Prostate gland (tissue), 2 donors: ENCODE measurements around the gene TNFRSF25. TPM values are rescaled to one million over a fixed set of nuclear protein-coding genes. Genes with fewer than 3 reads are reported as not detected.

ENCODE experiments used
- DNase-seq: peaks from one replicate; pipeline ENCODE4 v3.0.0-alpha.2; 2019; ENCODE audit warnings: low spot score
- H3K27ac ChIP-seq, 2 donors: fragments of 200-600 bp; sonication (generic); 2 replicates each; pipeline ENCODE4 v1.5.1; 2017 to 2019
- H3K27me3 ChIP-seq: fragments of 200-600 bp; sonication (generic); replicated peaks from 2 replicates; pipeline ENCODE4 v1.5.1; 2019; ENCODE audit not compliant: insufficient read depth
- H3K36me3 ChIP-seq, 2 donors: fragments of 200-600 bp; sonication (generic); 1 replicate in 1 of 2; 2 replicates in 1 of 2; pipeline versions ENCODE4 v1.5.1 to v1.8.1; 2017 to 2019
- H3K4me1 ChIP-seq: fragments of 200-600 bp; sonication (generic); replicated peaks from 2 replicates; pipeline ENCODE4 v1.5.1; 2019
- H3K4me3 ChIP-seq, 2 donors: fragments of 200-600 bp; sonication (generic); 2 replicates each; pipeline ENCODE4 v1.5.1; 2017 to 2019
- H3K9me3 ChIP-seq: fragments of 200-600 bp; sonication (generic); 2 replicates; pipeline ENCODE4 v1.5.1; 2017
- CTCF ChIP-seq, 4 experiments: fragments of 200-600 bp in 2 of 4; fragments of 450-650 bp in 2 of 4; sonication (generic) in 2 of 4; IDR thresholded peaks; 1 replicate in 3 of 4; 2 replicates in 1 of 4; pipeline ENCODE4 v1.5.1; 2016 to 2019; ENCODE audit warnings: antibody characterized with exemption in 4 of 4, mild to moderate bottlenecking in 2 of 4, moderate library complexity in 2 of 4
- POLR2A ChIP-seq: fragments of 450-650 bp; IDR thresholded peaks from one replicate; pipeline ENCODE4 v1.6.1; 2016; ENCODE audit warnings: antibody characterized with exemption, mild to moderate bottlenecking
- POLR2AphosphoS5 ChIP-seq: sonication (generic); formaldehyde crosslinking; IDR thresholded peaks from one replicate; pipeline ENCODE4 v1.6.1; 2017; ENCODE audit warnings: antibody characterized with exemption
- WGBS: methylation state at CpG from one replicate; pipeline ENCODE4 v1.1.5; 2018; 5-methylcytosine and 5-hydroxymethylcytosine counted together
- intact Hi-C: fragments of 100-400 bp; cut with DNase I; formaldehyde crosslinking; loops from one replicate; pipeline ENCODE4 v1.14.2; 2022
- total RNA-seq, 2 donors: library from RNA; depleted of rRNA; stranded (reverse); fragments of >200 nt; gene quantifications; one replicate each; pipeline ENCODE4 v1.1.0, GENCODE V29; 2016

Gene TNFRSF25
- total RNA-seq, 2 donors from 2014 or later = 15.2 to 22.7 TPM

- TF ChIP-seq POLR2A = no peak
- TF ChIP-seq CTCF (IDR thresholded peaks at IDR 0.05) = no peak
- no peak for TF ChIP-seq POLR2AphosphoS5
- no peak overlapping the region for H3K27ac ChIP-seq
- intact Hi-C loops = no loop called here
- no peak for DNase-seq
- no peaks in the 10 kb centered on the region for H3K9me3 ChIP-seq
- H3K4me1 ChIP-seq = no peaks in the 10 kb centered on the region
- no peaks in the 10 kb centered on the region for H3K36me3 ChIP-seq
- 81% methylated on average over 16 of the region's 21 CpGs for WGBS
- no peaks in the 10 kb centered on the region for H3K27me3 ChIP-seq
- no peak overlapping the region for H3K4me3 ChIP-seq
Measured at GRCh38 chr1:6465461-6466005, 440 bp downstream of the TNFRSF25 start.

DNA sequence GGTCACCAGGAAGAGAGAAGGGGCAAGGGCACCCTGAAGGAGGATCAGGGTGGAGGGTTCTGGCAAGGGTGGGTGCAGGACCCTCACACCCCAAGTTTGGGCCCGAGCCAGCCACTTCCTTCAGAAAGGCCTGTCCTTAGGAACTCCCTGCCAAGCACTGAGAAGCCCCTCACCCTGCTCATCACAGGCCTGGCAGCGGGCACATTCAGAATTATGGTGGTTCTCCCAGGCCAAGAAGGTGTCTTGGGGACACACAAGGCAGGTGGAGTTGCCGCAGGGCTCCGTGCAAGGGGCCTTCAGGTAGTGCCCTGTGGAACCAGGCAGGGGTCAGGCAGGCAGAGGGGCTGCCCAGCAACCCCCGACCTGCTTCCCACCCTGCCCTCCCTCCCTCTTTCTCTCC, 1.1 kb downstream of the TNFRSF25 start:
- TF ChIP-seq POLR2A = no peak
- no peak for TF ChIP-seq CTCF (IDR thresholded peaks at IDR 0.05)
- TF ChIP-seq POLR2AphosphoS5 = no peak
- Histone ChIP-seq H3K4me3 (no peak overlapping the region), H3K36me3 (no peaks in the 10 kb centered on the region), H3K4me1 (no peaks in the 10 kb centered on the region), H3K27ac (no peak overlapping the region), H3K27me3 (no peaks in the 10 kb centered on the region), H3K9me3 (no peaks in the 10 kb centered on the region)
- DNase-seq = no peak
- intact Hi-C loops = no loop called here
- 94% methylated on average over 5 of the region's 5 CpGs for WGBS

- no peak for TF ChIP-seq CTCF (IDR thresholded peaks at IDR 0.05)
- TF ChIP-seq POLR2A = no peak
- no peak for TF ChIP-seq POLR2AphosphoS5
- WGBS = 81% methylated on average over 7 of the region's 7 CpGs
Measured at GRCh38 chr1:6464514-6464836, 1.5 kb downstream of the TNFRSF25 start.

DNA sequence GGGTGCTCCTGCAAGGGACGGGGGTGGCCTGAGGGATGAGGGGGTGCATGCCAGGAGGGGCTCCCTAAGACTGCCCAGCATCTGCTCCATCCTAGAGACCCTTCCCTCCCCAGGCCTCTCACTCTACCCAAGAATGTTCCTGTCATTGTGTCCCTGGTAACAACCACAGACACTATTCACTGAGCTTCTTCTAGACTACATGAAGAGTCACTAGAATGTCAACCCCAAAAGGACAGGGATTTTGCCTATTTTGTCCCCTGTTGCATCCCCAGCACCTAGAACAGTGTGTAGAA, 2.9 kb downstream of the TNFRSF25 start:
- Histone ChIP-seq H3K27ac (no peak overlapping the region), H3K4me3 (no peak overlapping the region), H3K27me3 (no peaks in the 10 kb centered on the region), H3K36me3 (no peaks in the 10 kb centered on the region), H3K9me3 (no peaks in the 10 kb centered on the region), H3K4me1 (no peaks in the 10 kb centered on the region)
- DNase-seq = no peak
- 86% methylated on average over 1 of the region's 1 CpG for WGBS
- intact Hi-C loops = no loop called here
- no peak for TF ChIP-seq POLR2A
- no peak for TF ChIP-seq CTCF (IDR thresholded peaks at IDR 0.05)
- TF ChIP-seq POLR2AphosphoS5 = no peak

More at GRCh38 chr1:6464514-6464836, 1.5 kb downstream of the TNFRSF25 start:
- no peaks in the 10 kb centered on the region for H3K4me1 ChIP-seq
- H3K36me3 ChIP-seq = no peaks in the 10 kb centered on the region
- no peaks in the 10 kb centered on the region for H3K27me3 ChIP-seq
- no peak for DNase-seq
- H3K27ac ChIP-seq = no peak overlapping the region
- intact Hi-C loops = no loop called here
- H3K9me3 ChIP-seq = no peaks in the 10 kb centered on the region
- H3K4me3 ChIP-seq = no peak overlapping the region

DNA sequence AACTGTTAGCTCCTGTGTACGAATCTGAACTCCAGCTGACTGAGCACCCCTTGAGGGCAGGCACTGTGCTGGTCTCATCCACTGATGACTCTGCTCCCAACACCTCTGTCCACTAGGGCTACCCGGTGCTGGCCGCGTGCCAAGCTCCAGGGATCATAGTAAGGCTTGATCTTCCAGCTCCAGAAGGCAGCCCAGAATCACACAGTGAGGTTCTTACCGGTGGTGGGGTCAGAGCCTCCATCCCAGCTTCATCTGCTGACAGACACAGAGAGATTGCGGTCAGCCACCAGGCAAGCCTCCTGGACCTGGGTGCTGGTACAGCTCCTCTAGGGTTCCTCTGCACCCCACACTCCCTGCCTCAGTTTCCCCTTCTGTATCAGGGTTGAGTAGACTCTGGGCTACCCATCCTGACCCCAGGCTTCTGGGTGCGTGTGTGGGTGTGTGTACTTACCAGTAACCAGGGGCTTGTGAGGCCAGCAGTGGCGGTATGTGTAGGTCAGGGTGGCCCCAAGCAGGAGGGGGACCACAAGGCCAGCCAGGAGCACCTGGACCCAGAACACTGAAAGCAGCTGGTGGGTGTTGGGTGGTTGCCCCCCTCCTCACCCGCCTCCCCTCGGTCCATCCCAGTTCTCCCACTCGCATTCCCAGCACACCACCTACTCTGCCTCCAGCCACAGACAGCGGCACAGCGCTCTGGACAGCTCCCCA, 3.4 kb downstream of the TNFRSF25 start:
- Histone ChIP-seq H3K4me1 (no peaks in the 10 kb centered on the region), H3K4me3 (no peak overlapping the region), H3K36me3 (no peaks in the 10 kb centered on the region), H3K9me3 (no peaks in the 10 kb centered on the region), H3K27me3 (no peaks in the 10 kb centered on the region), H3K27ac (no peak overlapping the region)
- TF ChIP-seq POLR2A (no peak), POLR2AphosphoS5 (no peak), CTCF (IDR thresholded peaks at IDR 0.05) (no peak)
- intact Hi-C loops = no loop called here
- DNase-seq = no peak
- WGBS = 90% methylated on average over 13 of the region's 13 CpGs
